Measurements from ENCODE around the gene GLT1D1. TPM values are rescaled to one million over a fixed set of nuclear protein-coding genes. Genes with fewer than 3 reads are reported as not detected.
"Not testable (repeated sequence)": the region's sequence is repeated elsewhere in the genome, so short reads cannot be mapped to it uniquely, and the experiment has no call there.

The GLT1D1 gene
- total RNA-seq, 1 experiment from 2014 or later: not detected

DNA sequence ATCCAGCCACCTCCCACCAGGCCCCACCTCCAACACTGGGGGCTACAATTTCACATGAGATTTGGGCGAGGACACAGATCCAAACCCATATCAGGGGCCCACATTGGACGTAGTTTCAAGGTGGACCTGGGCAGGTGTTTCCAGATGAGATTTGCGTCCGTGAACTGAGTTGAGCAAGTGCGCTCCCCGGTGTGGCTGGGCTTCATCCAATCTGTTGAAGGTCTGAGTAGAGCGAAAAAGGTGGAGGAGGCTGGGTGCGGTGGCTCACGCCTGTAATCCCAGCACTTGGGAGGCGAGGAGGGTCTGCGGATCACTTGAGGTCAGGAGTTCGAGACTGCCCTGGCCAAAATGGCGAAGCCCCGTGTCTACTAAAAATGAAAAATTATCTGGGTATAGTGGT lies 4.9 kb upstream of the GLT1D1 start:
- ChIA-PET CTCF (no interaction called here), RAD21 (ENCODE audit: low non-redundant PET in 1 of 2, low total read pairs in 2 of 2, uncharacterized antibody in 2 of 2, unreplicated experiment in 2 of 2) (no interaction called here), POLR2A (no interaction called here)
- Histone ChIP-seq H3K9me3 (ENCODE audit: control insufficient read depth in 1 of 2, insufficient read depth in 1 of 2, low read depth in 1 of 2, low read length in 2 of 2) (no peaks in the 10 kb centered on the region), H3K27ac (ENCODE audit: low read depth, low read length) (no peak overlapping the region), H3K4me3 (replicated peaks in 1 of 2; ENCODE audit: low read depth in 1 of 2, low read length in 2 of 2) (no peak overlapping the region), H3K9ac (ENCODE audit: low read length) (no peak overlapping the region), H4K20me1 (ENCODE audit: insufficient read depth) (no peaks in the 10 kb centered on the region), H3K27me3 (ENCODE audit: insufficient read depth, low read length) (no peaks in the 10 kb centered on the region), H3K79me2 (ENCODE audit: insufficient read depth, low read length) (no peaks in the 10 kb centered on the region), H3K4me2 (ENCODE audit: low read length) (no peak overlapping the region), H2AFZ (ENCODE audit: low read depth, low read length, poor library complexity, severe bottlenecking) (no peak overlapping the region), H3K9me2 (ENCODE audit: insufficient read depth) (no peaks in the 10 kb centered on the region), H3K4me1 (ENCODE audit: control insufficient read depth in 1 of 2, insufficient read depth in 2 of 2, low read length in 2 of 2) (no peaks in the 10 kb centered on the region), H3K36me3 (ENCODE audit: control insufficient read depth in 1 of 2, insufficient read depth in 2 of 2, low read length in 2 of 2) (no peaks in the 10 kb centered on the region)
- no peak for ATAC-seq
- intact Hi-C loops (cut with micrococcal nuclease): no loop called here
- DNase-seq (ENCODE audit: low read depth, low spot score): no peak
- TF ChIP-seq TCF7L2 (IDR thresholded peaks at IDR 0.05; ENCODE audit: borderline replicate concordance, extremely low read depth, insufficient read depth, insufficient read length) (no peak), EGR1 (IDR thresholded peaks at IDR 0.05; ENCODE audit: low read depth) (no peak), POLR2A (IDR thresholded peaks at IDR 0.05; ENCODE audit: borderline replicate concordance, extremely low read depth, insufficient read depth, insufficient read length) (no peak), JUND (IDR thresholded peaks at IDR 0.05) (no peak), YY1 (IDR thresholded peaks at IDR 0.05; ENCODE audit: extremely low read depth, insufficient replicate concordance, low read depth, low read length) (no peak), EZH2 (IDR thresholded peaks at IDR 0.05) (no peak), MAX (IDR thresholded peaks at IDR 0.05) (no peak), CBX3 (IDR thresholded peaks at IDR 0.05; ENCODE audit: low read depth) (no peak), EZH2phosphoT487 (IDR thresholded peaks at IDR 0.05; ENCODE audit: borderline replicate concordance) (no peak), CTCF (IDR thresholded peaks at IDR 0.05 in 2 of 3, conservative IDR thresholded peaks at IDR 0.05 in 1 of 3; ENCODE audit: borderline replicate concordance in 1 of 3, insufficient read depth in 1 of 3, low read depth in 2 of 3, low read length in 2 of 3) (no peak), ZBTB33 (IDR thresholded peaks at IDR 0.05; ENCODE audit: extremely low read depth, insufficient replicate concordance, low read length) (no peak), ELF1 (IDR thresholded peaks at IDR 0.05; ENCODE audit: borderline replicate concordance, low read depth) (no peak), RAD21 (IDR thresholded peaks at IDR 0.05; ENCODE audit: low read depth) (no peak), CEBPB (IDR thresholded peaks at IDR 0.05; ENCODE audit: low read depth) (no peak)
- no TSS peak for BruUV-seq (replicated peaks)

DNA sequence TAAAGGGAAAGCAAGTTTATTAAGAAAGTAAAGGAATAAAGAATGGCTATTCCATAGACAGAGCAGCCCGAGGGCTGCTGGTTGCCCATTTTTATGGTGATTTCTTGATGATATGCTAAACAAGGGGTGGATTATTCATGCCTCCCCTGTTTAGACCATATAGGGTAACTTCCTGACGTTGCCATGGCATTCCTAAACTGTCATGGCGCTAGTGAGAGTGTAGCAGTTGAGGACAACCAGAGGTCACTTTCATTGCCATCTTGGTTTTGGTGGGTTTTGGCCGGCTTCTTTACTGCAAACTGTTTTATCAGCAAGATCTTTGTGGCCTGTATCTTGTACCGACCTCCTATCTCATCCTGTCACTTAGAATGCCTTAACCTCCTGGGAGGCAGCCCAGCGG lies 3.5 kb upstream of the GLT1D1 start:
- DNase-seq (ENCODE audit: low read depth, low spot score); ATAC-seq; POLR2A ChIA-PET: not testable (repeated sequence)

More for the DNA sequence above, 3.5 kb upstream of the GLT1D1 start:
- H3K27ac ChIP-seq (ENCODE audit: low read depth, low read length); H3K9me3 ChIP-seq (ENCODE audit: control insufficient read depth in 1 of 2, insufficient read depth in 1 of 2, low read depth in 1 of 2, low read length in 2 of 2); CTCF ChIA-PET; H3K4me3 ChIP-seq (replicated peaks in 1 of 2; ENCODE audit: low read depth in 1 of 2, low read length in 2 of 2); H3K36me3 ChIP-seq (ENCODE audit: control insufficient read depth in 1 of 2, insufficient read depth in 2 of 2, low read length in 2 of 2); H3K4me2 ChIP-seq (ENCODE audit: low read length); intact Hi-C loops (cut with micrococcal nuclease); H3K4me1 ChIP-seq (ENCODE audit: control insufficient read depth in 1 of 2, insufficient read depth in 2 of 2, low read length in 2 of 2); H3K9ac ChIP-seq (ENCODE audit: low read length); RAD21 ChIA-PET (ENCODE audit: low non-redundant PET in 1 of 2, low total read pairs in 2 of 2, uncharacterized antibody in 2 of 2, unreplicated experiment in 2 of 2); BruUV-seq (replicated peaks); H2AFZ ChIP-seq (ENCODE audit: low read depth, low read length, poor library complexity, severe bottlenecking); H4K20me1 ChIP-seq (ENCODE audit: insufficient read depth); H3K9me2 ChIP-seq (ENCODE audit: insufficient read depth); H3K79me2 ChIP-seq (ENCODE audit: insufficient read depth, low read length); H3K27me3 ChIP-seq (ENCODE audit: insufficient read depth, low read length): not testable (repeated sequence)
